NCI-H2107 treated with DMSO at 0.1 percent for 48 hours (cell line): ENCODE results near the gene PFKL.
"Not testable (repeated sequence)": the region's sequence is repeated elsewhere in the genome, so short reads cannot be mapped to it uniquely, and the experiment has no call there.

Experiments used
- DNase-seq: peaks from one replicate; lab custom pipeline; 2025; ENCODE audit not compliant: unreplicated experiment; lab: John Stamatoyannopoulos, UW

Gene PFKL

DNA sequence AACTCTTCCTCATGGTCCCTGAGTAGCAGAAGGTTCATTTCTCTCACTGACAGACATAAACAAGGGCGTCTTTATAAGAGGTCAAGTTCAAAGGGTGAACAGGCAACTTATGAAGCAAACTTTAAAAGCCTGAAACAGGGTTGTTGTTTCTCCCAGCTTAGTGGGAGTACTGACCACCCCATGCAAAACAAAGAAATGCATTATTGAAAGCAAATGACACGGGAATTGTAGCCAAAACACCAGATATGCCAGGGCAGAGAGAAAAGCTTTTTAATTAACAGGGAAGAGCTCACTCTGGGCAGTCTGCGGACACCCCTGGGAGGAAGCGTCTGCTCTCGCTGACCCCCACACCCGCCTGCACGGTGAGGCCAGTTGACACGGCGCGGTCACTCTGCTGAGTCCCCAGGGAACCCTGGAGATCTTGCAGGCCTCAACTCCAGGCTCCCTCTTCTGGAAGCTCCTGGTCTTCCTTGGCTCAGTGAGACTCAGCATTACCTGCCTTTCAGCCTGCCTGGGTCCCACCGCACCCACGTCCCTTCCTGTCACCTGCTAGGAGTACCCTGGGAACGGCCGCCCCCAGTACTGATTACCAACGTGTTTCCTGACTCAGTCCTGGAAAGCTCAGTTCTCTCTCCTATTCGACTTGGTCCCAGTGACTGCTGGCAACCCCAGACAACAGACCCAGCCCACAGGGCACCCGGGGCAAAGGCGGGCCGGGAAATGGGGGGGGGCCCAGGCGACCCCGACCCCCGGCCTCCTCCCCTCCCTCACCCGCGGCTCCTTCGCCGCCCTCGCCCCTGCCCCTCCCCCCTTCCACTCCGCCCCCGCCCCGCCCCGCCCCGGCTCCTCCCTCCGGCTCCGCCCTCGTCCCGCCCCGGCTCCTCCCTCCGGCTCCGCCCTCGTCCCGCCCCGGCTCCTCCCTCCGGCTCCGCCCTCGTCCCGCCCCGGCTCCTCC is 38.4 kb downstream of the PFKL start:
- DNase-seq, result peak; percentile 70

DNA sequence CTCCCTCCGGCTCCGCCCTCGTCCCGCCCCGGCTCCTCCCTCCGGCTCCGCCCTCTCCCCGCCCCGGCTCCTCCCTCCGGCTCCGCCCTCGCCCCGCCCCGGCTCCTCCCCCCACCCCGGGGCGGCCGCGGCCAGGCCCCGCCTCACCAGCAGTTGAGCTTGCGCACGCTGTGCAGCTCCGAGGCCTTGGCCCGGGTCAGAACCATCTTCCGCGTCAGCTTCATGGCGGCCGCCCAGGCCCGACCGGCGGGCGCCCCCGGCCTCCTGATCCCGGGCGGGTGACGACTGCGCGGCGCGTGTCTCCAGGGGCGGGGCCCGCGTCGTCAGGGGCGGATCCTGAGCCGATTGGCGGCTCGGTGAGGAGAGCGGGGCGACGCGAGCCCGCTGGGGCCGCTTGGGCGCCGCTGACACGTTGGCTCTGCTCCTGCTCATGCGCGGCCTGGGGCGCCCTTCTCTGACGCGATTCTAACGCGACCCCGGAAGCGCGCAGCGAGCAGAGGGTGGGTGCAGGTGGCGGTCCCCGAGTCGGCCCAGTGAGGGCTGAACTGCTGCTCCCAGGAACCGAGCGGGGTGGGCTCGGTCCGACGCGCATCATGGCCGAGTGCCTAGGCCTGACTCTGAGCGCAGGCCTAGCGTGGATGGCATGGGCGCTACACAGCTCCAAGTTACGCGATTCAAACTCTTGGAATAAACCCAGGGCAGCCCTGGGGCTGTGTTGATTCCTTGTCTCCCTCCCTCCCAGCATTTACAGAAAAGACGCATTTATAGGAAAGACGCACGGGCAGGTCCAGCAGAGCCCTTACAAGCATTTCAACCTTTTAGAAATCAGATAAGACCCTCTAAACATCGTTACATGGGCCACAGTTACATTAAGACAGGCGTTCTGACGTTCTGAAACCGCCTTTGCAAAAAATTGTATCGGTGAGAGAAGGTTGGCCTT is 39.4 kb downstream of the PFKL start, which contains the start of gene CFAP410:
TSS of gene CFAP410 (minus strand) at position 420 of the 940 bp plus-strand sequence. CDS start at position 224, 196 bp downstream.
- peak; percentile 88 for DNase-seq

DNA sequence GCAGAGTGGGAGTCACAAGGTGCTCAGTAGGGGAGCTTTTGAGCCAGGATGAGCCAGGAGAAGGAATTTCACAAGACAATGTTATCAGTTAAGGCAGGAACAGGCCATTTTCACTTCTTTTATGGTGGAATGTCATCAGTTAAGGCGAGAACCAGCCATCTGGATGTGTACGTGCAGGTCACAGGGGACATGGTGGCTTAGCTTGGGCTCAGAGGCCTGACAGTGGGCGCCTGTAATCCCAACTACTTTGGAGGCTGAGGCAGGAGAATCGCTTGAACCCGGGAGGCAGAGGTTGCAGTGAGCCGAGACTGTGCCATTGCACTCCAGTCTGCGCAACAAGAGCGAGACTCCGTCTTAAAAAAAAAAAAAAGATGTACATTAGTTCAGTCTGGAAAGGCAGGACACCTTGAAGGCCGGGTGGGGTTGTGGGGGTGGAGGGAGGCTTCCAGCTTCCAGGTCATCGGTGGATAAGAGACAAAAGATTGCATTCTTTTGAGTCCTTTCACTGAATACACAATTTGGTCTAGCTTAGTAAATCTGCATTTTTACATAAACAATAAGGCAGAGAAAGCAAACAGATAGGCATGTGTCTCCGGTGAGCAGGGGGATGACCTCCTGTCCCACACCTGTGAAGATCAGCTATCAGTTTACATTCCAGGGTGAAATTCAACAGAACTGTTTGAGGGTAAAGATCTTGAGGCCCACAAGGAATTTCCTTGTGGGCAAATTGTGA is 42.0 kb downstream of the PFKL start:
- not testable (repeated sequence) for DNase-seq

DNA sequence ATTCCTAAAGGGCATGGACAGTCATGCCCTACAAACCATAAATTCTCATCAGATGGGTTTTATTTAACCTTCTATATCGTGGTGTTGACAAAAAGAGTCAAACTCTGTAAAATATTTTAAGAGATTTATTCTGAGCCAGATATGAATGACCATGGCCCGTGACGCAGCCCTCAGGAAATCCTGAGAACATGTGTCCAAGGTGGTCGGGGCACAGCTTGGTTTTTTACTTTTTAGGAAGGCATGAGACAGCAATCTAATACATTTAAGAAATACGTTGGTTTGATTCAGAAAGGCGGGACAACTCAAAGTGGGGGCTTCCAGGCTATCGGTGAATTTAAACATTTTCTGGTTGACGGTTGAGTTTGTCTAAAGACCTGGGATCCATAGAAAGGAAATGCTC is 43.1 kb downstream of the PFKL start:
- DNase-seq, result not testable (repeated sequence)

DNA sequence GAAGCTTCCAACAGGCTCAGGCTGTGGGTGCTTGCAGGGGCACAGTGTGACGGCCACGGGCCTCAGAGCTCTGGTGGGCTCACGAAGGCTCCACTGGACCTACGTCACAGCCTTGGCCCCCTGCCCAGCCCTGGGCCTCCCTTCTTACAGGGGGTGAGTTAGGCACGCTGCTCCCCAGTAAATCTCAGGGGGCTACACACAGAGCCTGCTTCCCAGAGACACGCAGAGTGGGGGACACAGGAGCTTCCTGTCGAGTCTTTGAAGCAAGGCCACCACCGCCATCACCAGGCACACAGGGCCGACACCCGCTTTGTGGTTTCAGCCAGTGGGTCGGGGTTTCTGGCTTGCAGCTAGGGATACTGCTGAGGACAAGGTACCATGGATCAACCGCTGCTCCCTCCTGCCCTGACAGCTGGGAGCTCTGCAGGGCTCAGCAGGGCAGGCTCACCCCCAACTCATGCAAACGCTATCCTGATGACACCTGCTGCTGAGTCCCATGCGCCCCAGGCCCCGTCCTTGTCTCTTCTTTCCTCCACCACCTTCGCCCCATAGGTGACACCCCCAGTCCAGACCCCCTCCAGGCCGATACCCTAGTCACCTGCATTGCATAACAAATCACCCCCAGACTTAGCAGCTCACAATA is 44.8 kb downstream of the PFKL start:
- DNase-seq, result no peak

DNA sequence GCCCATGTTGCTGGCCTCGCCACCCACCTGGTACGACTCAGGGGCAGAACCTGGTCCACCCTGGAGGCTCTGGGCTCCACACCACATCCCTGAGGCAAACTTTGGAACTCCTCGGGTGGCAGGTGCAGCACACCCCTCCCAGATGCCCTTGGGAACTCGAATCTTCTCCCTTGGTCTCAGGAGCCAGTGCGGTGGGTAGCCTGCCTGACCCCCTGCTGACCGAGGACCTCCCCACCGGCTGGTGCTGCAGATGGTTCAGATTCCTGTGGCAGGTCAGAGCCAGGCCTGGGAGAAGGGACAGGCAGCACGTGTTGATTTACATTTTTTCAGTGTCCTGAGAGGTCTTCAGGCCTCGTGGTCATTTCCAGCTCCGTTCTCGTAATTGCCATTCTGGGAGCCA is 45.6 kb downstream of the PFKL start:
- no peak for DNase-seq

DNA sequence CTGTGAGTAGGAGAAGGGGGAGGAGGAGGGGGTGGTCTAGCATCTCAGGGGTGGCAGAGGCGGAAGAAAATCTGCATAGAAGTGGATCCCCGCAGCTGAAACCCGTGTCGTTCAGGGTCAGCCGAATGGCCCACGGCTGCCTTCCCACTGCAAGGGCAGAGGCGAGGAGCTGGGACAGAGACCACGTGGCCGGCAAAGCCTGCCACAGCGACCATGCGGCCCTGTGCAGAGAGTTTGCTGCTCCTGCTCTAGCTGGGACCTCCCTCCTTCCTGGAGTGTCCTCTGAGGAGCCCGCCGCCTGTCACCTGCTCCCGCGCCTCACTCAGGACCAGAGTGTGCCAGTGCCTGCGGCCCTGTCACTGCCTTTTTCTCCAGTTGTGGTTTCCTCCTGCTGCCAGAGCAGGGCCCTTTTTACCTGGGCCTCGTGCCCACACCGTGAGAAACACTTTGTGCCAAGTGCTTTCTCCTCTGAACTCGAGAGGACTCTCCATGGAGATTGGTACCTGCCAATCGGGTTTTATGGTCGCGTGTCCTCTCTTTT is 48.1 kb downstream of the PFKL start:
- peak; percentile 94 for DNase-seq

DNA sequence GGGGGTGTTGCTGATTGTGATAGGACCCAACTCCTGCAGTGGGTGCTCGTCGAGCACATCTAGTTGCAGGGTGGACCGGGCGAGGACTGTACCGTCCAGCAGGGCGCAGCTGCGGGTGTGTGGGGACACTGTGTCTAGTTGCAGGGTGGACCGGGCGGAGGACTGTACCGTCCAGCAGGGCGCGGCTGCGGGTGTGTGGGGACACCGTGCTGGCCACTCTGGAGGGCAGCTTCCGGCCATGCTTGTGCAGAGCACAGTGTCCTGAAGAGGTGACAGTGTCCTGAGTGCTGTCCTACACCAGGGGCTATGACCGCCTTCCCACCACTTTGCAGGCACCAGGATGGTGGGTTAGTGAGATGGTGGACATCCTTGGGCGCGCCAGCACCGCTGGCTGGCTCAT is 49.0 kb downstream of the PFKL start:
- DNase-seq, result no peak

DNA sequence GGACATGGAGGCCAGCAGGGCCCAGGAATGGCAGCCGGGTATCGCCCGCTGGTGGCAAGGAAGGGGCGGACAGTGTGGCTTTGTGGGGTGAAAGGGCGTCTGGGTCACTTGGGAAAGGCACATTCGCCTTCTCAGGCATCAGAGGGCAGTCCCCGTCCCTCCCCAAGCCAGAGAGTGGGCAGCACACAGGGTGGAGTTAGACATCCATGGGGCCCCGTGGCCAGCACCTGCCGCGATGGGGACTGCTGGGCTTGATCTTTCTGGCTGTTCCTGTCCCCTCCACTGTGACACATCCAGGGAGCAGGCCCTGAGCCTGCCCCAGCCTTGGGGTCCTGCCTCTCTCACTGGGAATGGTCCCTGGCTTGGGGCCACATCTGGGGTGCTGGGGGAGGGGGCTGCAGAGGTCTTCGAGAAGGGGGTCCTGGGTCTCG is 49.6 kb downstream of the PFKL start:
- no peak for DNase-seq

DNA sequence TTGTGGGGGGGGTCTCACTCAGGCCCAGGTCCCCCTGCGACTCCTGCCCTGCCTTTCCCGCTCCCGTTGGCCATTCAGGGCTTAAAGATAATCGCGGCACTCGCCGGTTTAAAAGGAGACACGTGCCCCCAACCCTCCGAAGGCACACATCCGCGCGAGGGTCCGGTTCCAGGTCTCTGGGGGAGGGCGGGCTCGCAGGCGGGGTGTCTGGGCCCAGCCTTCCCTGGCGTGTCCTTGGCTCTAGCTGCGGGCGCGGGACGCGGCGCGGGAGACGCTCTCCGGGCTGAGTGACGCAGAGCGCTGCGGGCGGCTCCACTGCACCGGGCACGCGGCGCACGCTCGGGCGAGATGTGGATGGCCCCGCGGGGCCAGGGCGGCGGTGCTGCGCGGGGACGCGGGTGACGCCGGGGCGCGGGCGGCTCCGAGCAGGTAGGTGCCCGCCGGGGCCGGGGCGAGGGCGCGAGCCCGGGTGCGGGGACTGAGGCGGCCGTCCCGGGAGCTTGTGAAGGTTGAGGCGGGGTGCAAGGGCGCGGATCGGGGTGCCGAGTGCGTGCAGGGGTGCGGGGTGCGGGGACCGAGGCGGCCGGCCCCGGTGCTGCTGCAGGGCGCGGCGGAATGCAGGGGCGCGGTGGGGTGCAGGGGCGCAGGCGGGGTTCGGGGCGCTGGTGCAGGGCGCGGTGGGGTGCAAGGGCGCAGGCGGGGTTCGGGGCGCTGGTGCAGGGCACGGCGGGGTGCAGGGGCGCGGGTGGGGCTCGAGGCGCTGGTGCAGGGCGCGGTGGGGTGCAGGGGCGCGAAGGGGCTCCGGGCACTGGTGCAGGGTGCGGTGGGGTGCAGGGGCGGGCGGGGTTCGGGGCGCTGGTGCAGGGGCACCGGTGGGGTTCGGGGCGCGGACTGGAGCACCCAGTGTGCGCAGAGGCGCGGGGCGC is 50.3 kb downstream of the PFKL start:
- no peak for DNase-seq

DNA sequence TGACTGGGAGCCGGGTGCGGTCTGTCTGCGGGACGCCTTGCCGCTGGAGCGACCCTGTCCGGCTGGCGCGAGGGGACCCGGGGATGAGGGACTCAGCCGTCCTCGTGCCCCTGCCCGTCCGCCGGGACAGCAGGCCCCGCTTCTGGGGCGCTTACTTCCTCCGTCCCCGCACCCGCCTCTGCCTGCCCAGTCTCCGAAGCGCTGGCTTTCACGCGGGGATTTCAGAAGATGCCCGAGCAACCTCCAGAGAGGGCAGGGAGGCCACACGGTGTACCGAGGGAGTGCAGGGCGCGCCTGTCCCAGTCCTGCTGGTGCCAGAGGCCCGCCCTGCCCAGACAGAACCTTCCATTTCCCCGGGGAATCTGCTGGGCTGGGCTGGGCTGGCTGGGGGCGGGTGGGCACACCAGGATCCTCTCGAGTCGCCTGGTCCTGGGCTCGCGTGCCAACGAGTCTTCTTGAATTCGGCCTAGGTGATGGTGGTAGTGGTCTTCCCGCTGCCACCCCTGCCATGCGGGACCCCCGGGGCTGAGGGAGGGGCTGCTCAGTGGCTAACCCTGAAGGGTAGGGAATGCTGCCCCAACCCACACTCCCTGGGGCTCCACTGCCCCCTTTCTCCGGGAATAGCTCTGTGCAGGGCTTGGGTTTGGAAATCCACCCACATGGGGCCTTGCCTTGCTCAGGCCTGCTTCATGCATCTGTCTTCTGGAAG is 51.1 kb downstream of the PFKL start:
- DNase-seq, result no peak

DNA sequence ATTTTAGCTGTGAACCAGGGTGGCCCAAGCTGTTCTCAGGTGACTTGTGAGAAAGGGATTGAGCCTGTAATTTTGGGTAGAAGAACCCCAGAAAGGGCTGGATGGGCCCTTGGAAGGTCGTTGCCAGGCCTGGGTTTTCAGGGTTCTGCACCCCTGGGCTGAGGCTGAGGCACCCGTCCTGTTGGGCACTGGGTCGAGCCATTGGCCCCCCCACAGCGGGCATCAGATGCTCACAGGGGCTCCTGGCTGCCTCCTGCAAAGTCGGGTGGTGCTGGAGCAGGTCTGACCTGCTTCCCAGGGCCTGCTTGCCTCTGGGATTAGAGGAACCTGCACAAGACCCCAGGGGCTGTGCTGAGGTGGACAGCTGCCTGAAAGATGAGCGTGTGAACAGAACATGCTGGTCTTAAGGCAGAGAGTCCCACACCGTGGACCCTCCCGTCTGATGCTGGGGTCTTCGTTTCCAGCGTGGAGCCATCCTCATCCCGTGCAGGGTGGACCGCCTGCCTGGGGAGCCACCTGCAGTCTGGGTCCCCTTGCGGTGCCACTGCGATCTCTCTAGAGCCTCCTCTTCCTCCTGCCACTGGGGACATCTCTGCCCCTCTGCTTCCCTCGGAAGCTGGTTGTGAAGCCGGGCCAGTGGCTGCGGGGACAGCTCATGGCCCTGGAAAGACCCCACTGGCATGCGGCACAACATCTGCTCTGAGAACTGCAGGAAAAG is 51.8 kb downstream of the PFKL start:
- DNase-seq, result no peak

DNA sequence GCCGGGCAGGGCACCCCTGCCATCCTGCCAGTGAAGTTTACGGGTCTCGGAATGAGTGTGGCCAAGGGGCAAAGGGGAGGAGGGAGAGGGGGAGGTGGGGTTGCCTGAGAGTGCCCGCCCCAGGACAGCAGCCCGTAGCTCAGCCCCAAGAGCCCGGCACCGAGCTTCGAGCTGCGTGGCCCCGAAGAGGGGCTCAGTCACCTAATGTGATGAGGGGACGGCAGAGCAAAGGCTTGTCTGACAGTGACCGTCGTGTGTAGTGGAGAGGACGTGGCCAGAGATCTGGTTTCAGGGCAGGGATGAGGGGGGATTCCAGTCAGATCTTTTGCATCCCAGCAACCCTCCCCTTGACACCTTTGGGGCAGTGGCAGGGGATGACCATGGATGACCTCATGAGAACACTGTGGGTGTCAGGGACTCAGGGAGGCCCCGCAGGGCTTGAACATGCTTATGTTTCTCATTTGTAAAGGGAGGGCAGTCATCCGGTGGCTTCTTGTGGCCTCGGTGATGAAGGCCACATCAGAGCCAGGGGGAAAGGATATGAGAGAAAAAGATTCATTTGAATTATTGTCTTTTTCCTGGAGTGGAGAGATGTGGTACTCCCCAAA is 52.5 kb downstream of the PFKL start:
- no peak for DNase-seq

DNA sequence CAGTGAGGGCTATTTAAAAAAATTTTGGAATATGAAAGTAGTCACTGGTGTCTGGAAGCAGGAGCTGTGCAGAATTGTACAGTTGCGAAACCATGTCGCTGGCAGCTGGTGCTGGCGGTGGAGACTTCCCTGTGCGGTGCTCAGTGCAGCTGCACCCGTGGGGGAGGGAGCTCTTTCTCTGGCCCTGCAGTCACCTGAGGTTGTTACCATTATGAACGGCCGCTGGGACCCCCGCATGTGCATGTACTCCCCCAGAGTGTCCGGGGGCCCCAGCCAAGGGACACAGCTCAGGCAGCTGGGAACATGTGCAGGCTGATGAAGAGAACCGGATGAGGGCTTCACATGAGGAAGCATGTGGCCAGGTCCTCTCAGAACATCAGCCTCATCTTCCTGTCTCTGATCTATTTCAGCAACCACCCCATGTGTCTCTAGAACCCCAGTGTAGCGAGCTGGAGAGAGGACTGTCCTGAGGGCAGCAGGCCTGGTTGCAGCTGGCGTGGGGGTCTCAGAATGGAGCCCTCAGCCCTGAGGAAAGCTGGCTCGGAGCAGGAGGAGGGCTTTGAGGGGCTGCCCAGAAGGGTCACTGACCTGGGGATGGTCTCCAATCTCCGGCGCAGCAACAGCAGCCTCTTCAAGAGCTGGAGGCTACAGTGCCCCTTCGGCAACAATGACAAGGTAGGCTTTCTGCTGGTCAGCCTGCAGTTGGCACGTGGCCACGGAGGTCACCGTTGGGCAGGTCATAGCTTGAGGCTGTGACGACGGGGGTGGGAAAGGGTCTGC is 53.5 kb downstream of the PFKL start, which contains the start of gene TRPM2:
TSS of gene TRPM2 (plus strand) at position 431 of the 780 bp plus-strand sequence. CDS start at position 511, 80 bp downstream.
- peak; percentile 51 for DNase-seq

DNA sequence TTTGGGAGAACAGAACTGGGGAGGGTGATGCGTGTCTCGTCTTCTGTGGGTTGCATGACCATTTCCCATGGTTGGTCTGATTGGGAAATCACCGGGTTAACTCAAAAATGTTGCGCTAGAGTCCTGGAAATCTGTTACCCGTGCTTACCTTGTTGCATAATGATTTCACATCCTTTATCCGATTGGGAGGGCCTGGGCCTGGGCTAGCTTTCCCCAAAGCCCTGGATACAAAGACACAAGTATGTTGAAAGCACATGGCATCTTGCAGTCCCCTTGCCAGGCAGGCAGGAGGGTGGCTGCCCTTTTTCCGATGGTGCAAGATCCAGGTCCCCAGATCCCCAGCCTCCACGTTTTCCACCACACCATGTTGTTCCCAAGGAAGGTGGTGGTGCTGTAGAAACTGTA is 54.1 kb downstream of the PFKL start:
- DNase-seq, result no peak
